CD14-positive monocyte (primary cell): ENCODE results near the gene CEP128. TPM values are rescaled to one million over a fixed set of nuclear protein-coding genes. Genes with fewer than 3 reads are reported as not detected.
A peak's percentile ranks its signal among the peaks of the same experiment; 100 is the strongest.

Source experiments
- DNase-seq, 3 donors: peaks; one replicate each; pipeline ENCODE4 v3.0.0-alpha.2; 2011 to 2022
- H2AFZ ChIP-seq: 2 replicates; pipeline ENCODE4 v1.6.0; 2012; ENCODE audit warnings: mild to moderate bottlenecking, low read depth, low read length, inconsistent platforms; ENCODE audit not compliant: insufficient read depth, poor library complexity, severe bottlenecking
- H3K27ac ChIP-seq, 2 donors: 1 replicate in 1 of 2; 2 replicates in 1 of 2; pipeline ENCODE4 v1.5.1; 2012 to 2013; ENCODE audit warnings: low read length in 2 of 2, control low read depth in 1 of 2, inconsistent platforms in 1 of 2, low read depth in 1 of 2, mild to moderate bottlenecking in 1 of 2
- H3K27me3 ChIP-seq, 2 donors: one replicate each; pipeline versions ENCODE4 v1.6.0 to v1.6.1; 2011 to 2013; ENCODE audit warnings: low read length in 2 of 2; ENCODE audit not compliant: control insufficient read depth in 2 of 2, insufficient read depth in 2 of 2
- H3K36me3 ChIP-seq, 2 donors: replicated peaks in 1 of 2; 1 replicate in 1 of 2; 2 replicates in 1 of 2; pipeline versions ENCODE4 v1.5.1 to v1.6.1; 2012 to 2013; ENCODE audit warnings: low read length in 2 of 2, control low read depth in 1 of 2, inconsistent platforms in 1 of 2, mild to moderate bottlenecking in 1 of 2; ENCODE audit not compliant: insufficient read depth in 2 of 2, control insufficient read depth in 1 of 2
- H3K4me1 ChIP-seq, 2 donors: 1 replicate in 1 of 2; 2 replicates in 1 of 2; pipeline versions ENCODE4 v1.5.1 to v1.6.1; 2012 to 2013; ENCODE audit warnings: low read length in 2 of 2, control low read depth in 1 of 2, inconsistent platforms in 1 of 2, mild to moderate bottlenecking in 1 of 2, moderate library complexity in 1 of 2; ENCODE audit not compliant: insufficient read depth in 2 of 2, control insufficient read depth in 1 of 2
- H3K4me2 ChIP-seq: replicated peaks from 2 replicates; pipeline ENCODE3; 2012; ENCODE audit warnings: low read length, moderate library complexity, mild to moderate bottlenecking; ENCODE audit not compliant: poor library complexity, severe bottlenecking; ENCODE audit errors: extremely low read depth
- H3K4me3 ChIP-seq, 3 experiments: fragments of 200-600 bp in 1 of 3; sonication (generic) in 1 of 3; replicated peaks in 1 of 3; 1 replicate in 2 of 3; 2 replicates in 1 of 3; pipeline ENCODE4 v1.5.1; 2011 to 2013; ENCODE audit warnings: low read length in 3 of 3, mild to moderate bottlenecking in 3 of 3, control low read depth in 2 of 3, low read depth in 2 of 3, inconsistent platforms in 1 of 3, moderate library complexity in 1 of 3
- H3K79me2 ChIP-seq: 2 replicates; pipeline ENCODE4 v1.6.0; 2012; ENCODE audit warnings: mild to moderate bottlenecking, control low read depth, inconsistent platforms, low read length, moderate library complexity; ENCODE audit not compliant: insufficient read depth
- H3K9ac ChIP-seq: 2 replicates; pipeline ENCODE4 v1.6.0; 2017; ENCODE audit warnings: low read length, mild to moderate bottlenecking; ENCODE audit not compliant: insufficient read depth, poor library complexity, severe bottlenecking
- H3K9me3 ChIP-seq, 2 donors: replicated peaks in 1 of 2; 1 replicate in 1 of 2; 2 replicates in 1 of 2; pipeline versions ENCODE4 v1.5.1 to v1.6.1; 2012 to 2013; ENCODE audit warnings: low read length in 2 of 2, control low read depth in 1 of 2; ENCODE audit not compliant: control insufficient read depth in 1 of 2, insufficient read depth in 1 of 2
- H4K20me1 ChIP-seq: 2 replicates; pipeline ENCODE4 v1.6.0; 2012; ENCODE audit warnings: mild to moderate bottlenecking, low read length, control low read depth, moderate library complexity; ENCODE audit not compliant: insufficient read depth
- H3K27ac Mint-ChIP-seq, 7 donors: one replicate each; pipeline ENCODE4 v1.8.0; 2020; ENCODE audit warnings: mild to moderate bottlenecking in 7 of 7, mixed read lengths in 7 of 7, moderate library complexity in 6 of 7, inconsistent platforms in 2 of 7
- H3K27me3 Mint-ChIP-seq, 3 donors: one replicate each; pipeline ENCODE4 v1.8.0; 2021 to 2022; ENCODE audit warnings: low read depth in 3 of 3, mild to moderate bottlenecking in 3 of 3, mixed read lengths in 3 of 3, moderate library complexity in 3 of 3, inconsistent platforms in 1 of 3
- H3K36me3 Mint-ChIP-seq, 2 donors: one replicate each; pipeline ENCODE4 v1.8.0; 2020; ENCODE audit warnings: mixed read lengths in 2 of 2, inconsistent platforms in 1 of 2, mild to moderate bottlenecking in 1 of 2
- H3K4me1 Mint-ChIP-seq: one replicate; pipeline ENCODE4 v1.8.0; 2020; ENCODE audit warnings: mild to moderate bottlenecking, mixed read lengths
- H3K4me3 Mint-ChIP-seq, 2 donors: one replicate each; pipeline ENCODE4 v1.8.0; 2020; ENCODE audit warnings: mild to moderate bottlenecking in 2 of 2, mixed read lengths in 2 of 2, moderate library complexity in 1 of 2
- H3K9me3 Mint-ChIP-seq, 7 donors: one replicate each; pipeline ENCODE4 v1.8.0; 2020 to 2022; ENCODE audit warnings: mixed read lengths in 7 of 7, mild to moderate bottlenecking in 6 of 7, moderate library complexity in 6 of 7, inconsistent platforms in 2 of 7
- WGBS: methylation state at CpG from one replicate; pipeline ENCODE4 v1.1.5; 2013; ENCODE audit warnings: missing lambda C conversion rate; ENCODE audit not compliant: insufficient coverage; 5-methylcytosine and 5-hydroxymethylcytosine counted together
- intact Hi-C, 2 donors: fragments of 100-400 bp; cut with micrococcal nuclease; formaldehyde crosslinking; loops; one replicate each; pipeline versions ENCODE4 v1.15.0 to v1.15.1; 2023
- polyA plus RNA-seq, 3 donors: library from polyadenylated mRNA; depleted of rRNA in 1 of 3; unstranded in 2 of 3; stranded (reverse) in 1 of 3; fragments of 300-500 nt in 2 of 3; fragments of >200 nt in 1 of 3; fragmentation: Illumina TruSeq in 2 of 3; gene quantifications; 1 replicate in 2 of 3; 2 replicates in 1 of 3; pipeline ENCODE4 v1.2.3, GENCODE V29; 2012 to 2021
- TF ChIP-seq, protein P1 (sequence below): fragments of 200-600 bp; IDR thresholded peaks from one replicate; pipeline ENCODE4 v1.8.0; 2022; ENCODE audit warnings: antibody characterized with exemption, mild to moderate bottlenecking

Gene CEP128
- polyA plus RNA-seq, 3 donors, result 0.41 to 0.88 (median 0.62) TPM

DNA sequence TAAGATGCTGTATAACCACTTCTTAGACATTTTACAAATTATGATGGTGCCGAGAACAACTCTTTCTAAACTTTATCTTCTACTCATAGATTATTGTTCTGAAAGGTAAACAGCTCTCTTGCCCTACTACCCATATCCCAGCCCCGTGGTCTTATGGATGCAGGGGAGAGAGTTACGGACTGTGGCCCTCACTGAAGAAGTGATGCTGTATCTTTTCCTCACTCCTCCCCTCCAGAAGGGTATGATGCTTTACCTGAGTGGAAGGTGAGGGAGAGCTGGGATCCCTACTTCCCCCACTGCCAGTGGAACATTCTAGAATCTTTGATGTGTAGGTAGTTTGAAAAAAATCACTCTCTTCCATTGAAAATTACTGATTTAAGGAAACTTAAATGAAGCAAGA, 17.4 kb upstream of the CEP128 start:
- Histone ChIP-seq H3K79me2 (no peaks in the 10 kb centered on the region), H4K20me1 (no peaks in the 10 kb centered on the region), H3K4me1 (peaks cover 18 to 24% of the 10 kb centered on the region in 2 donors), H3K36me3 (no peaks in the 10 kb centered on the region), H3K27me3 (peaks cover 0 to 6% of the 10 kb centered on the region in 2 donors), H2AFZ (peak overlapping the region; percentile 53), H3K9me3 (no peaks in the 10 kb centered on the region), H3K4me3 (no peak overlapping the region), H3K4me2 (no peak overlapping the region), H3K27ac (no peak overlapping the region), H3K9ac (no peak overlapping the region)
- WGBS, result no CpG with 5 or more reads among the region's 3 CpGs
- no peak for DNase-seq
- Mint-ChIP-seq H3K36me3 (no peaks in the 10 kb centered on the region), H3K9me3 (peaks cover 0 to 3% (median 0%) of the 10 kb centered on the region in 7 donors), H3K4me1 (peaks cover 34% of the 10 kb centered on the region), H3K27me3 (peaks cover 3 to 14% (median 12%) of the 10 kb centered on the region in 3 donors), H3K27ac (no peak overlapping the region), H3K4me3 (no peak overlapping the region)
- TF ChIP-seq, protein P1, sequence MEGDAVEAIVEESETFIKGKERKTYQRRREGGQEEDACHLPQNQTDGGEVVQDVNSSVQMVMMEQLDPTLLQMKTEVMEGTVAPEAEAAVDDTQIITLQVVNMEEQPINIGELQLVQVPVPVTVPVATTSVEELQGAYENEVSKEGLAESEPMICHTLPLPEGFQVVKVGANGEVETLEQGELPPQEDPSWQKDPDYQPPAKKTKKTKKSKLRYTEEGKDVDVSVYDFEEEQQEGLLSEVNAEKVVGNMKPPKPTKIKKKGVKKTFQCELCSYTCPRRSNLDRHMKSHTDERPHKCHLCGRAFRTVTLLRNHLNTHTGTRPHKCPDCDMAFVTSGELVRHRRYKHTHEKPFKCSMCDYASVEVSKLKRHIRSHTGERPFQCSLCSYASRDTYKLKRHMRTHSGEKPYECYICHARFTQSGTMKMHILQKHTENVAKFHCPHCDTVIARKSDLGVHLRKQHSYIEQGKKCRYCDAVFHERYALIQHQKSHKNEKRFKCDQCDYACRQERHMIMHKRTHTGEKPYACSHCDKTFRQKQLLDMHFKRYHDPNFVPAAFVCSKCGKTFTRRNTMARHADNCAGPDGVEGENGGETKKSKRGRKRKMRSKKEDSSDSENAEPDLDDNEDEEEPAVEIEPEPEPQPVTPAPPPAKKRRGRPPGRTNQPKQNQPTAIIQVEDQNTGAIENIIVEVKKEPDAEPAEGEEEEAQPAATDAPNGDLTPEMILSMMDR, result no peak
- intact Hi-C loops, result loop anchor here in 1 of 2 donors (10.0 kb wide), 1 partner anchor 206 kb away; no protein-coding TSS in a partner anchor

DNA sequence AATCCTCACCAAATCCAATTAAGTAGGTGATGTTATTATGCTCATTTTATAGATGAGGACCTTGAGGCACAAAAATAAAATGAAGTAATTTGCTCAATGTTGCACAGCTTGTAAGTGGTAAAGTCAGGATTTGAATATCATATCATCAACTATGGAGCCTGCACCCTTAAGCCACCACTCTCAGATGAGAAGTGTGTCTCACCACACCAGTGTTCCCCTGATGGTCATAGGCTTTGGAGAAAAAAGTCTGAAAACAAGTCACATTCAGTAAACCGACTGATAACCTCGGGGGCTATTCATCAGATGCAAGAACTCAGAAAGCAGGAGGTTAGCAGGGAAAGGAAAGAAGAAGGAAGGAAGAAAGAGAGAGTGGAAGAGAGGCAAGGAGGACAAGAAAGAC, 16.7 kb upstream of the CEP128 start:
- Mint-ChIP-seq H3K4me1 (peaks cover 34% of the 10 kb centered on the region), H3K27me3 (peaks cover 3 to 14% (median 12%) of the 10 kb centered on the region in 3 donors), H3K27ac (no peak overlapping the region), H3K9me3 (peaks cover 0 to 3% (median 0%) of the 10 kb centered on the region in 7 donors), H3K36me3 (no peaks in the 10 kb centered on the region), H3K4me3 (no peak overlapping the region)
- Histone ChIP-seq H2AFZ (no peak overlapping the region), H3K27me3 (peaks cover 0 to 6% of the 10 kb centered on the region in 2 donors), H3K4me3 (no peak overlapping the region), H3K4me2 (no peak overlapping the region), H3K9me3 (no peaks in the 10 kb centered on the region), H4K20me1 (no peaks in the 10 kb centered on the region), H3K4me1 (peaks cover 18 to 24% of the 10 kb centered on the region in 2 donors), H3K79me2 (no peaks in the 10 kb centered on the region), H3K27ac (no peak overlapping the region), H3K36me3 (no peaks in the 10 kb centered on the region), H3K9ac (no peak overlapping the region)
- intact Hi-C loops, result loop anchor here in 1 of 2 donors (10.0 kb wide), 1 partner anchor 207 kb away; no protein-coding TSS in a partner anchor
- TF ChIP-seq, protein P1, result no peak
- DNase-seq, result no peak
- WGBS, result 100% methylated on average over 2 of the region's 2 CpGs
